GM12878 (cell line): ENCODE measurements around the gene EDNRA. TPM values are rescaled to one million over a fixed set of nuclear protein-coding genes. Genes with fewer than 3 reads are reported as not detected.

ENCODE experiments used
- ATAC-seq: fragments of 200-7000 bp; cut with Tn5 transposase; 3 replicates; pipeline ENCODE4 v1.9.1; 2020; ENCODE audit warnings: mild to moderate bottlenecking, moderate library complexity
- BruUV-seq: library from RNA; stranded (reverse); fragments of 400-500 nt; replicated peaks from 2 replicates; lab custom pipeline; 2021; lab: Mats Ljungman, UMichigan
- CTCF ChIA-PET: fragments of 300-600 bp; sonication (Branson Sonifier 250); formaldehyde crosslinking; extraction: SDS; loops from one replicate; lab custom pipeline; 2021; ENCODE audit warnings: inconsistent platforms; lab: Yijun Ruan, JAX
- POLR2A ChIA-PET: fragments of 350-600 bp; formaldehyde crosslinking; extraction: SDS; loops from one replicate; lab custom pipeline; 2021; ENCODE audit warnings: inconsistent platforms; lab: Charles Lee
- RAD21 ChIA-PET: fragments of 300-600 bp; sonication (Branson Sonifier 250); formaldehyde crosslinking; loops from one replicate; lab custom pipeline; 2023; ENCODE audit warnings: antibody characterized with exemption; ENCODE audit not compliant: unreplicated experiment; lab: Charles Lee
- SMC1A ChIA-PET: fragments of 300-600 bp; sonication (Branson Sonifier 250); formaldehyde crosslinking; loops from one replicate; lab custom pipeline; 2023; ENCODE audit not compliant: unreplicated experiment, uncharacterized antibody; lab: Charles Lee
- DNase-seq: peaks from one replicate; pipeline ENCODE4 v3.0.0-alpha.2; 2011; ENCODE audit warnings: low read depth, low spot score
- FAIRE-seq: peaks from 3 replicates; lab custom pipeline; 2011; peaks lifted over from hg19 to GRCh38; lab: Jason Lieb, UNC
- H2AFZ ChIP-seq: 2 replicates; pipeline ENCODE4 v1.6.0; 2011; ENCODE audit warnings: low read depth, low read length, control low read depth; ENCODE audit not compliant: control insufficient read depth
- H3K27ac ChIP-seq: 2 replicates; pipeline ENCODE4 v1.5.1; 2011; ENCODE audit warnings: control low read depth; ENCODE audit not compliant: control insufficient read depth, insufficient read depth
- H3K27me3 ChIP-seq, 2 experiments: replicated peaks in 1 of 2; 2 replicates each; pipeline versions ENCODE4 v1.6.0 to v1.6.1; 2011; ENCODE audit warnings: low read length in 1 of 2; ENCODE audit not compliant: control insufficient read depth in 2 of 2, insufficient read depth in 2 of 2
- H3K36me3 ChIP-seq, 2 experiments: 2 replicates each; pipeline ENCODE4 v1.5.1; 2011; ENCODE audit warnings: low read length in 1 of 2; ENCODE audit not compliant: control insufficient read depth in 2 of 2, insufficient read depth in 2 of 2
- H3K4me1 ChIP-seq: 2 replicates; pipeline ENCODE4 v1.6.1; 2011; ENCODE audit warnings: mild to moderate bottlenecking, low read length, moderate library complexity, mixed read lengths; ENCODE audit not compliant: control insufficient read depth, insufficient read depth
- H3K4me2 ChIP-seq: 2 replicates; pipeline ENCODE4 v1.6.0; 2011; ENCODE audit warnings: control low read depth; ENCODE audit not compliant: control insufficient read depth, insufficient read depth
- H3K4me3 ChIP-seq: fragments of 200-600 bp; sonication (generic); 2 replicates; pipeline ENCODE4 v1.5.1; 2016
- H3K79me2 ChIP-seq: 2 replicates; pipeline ENCODE4 v1.6.0; 2011; ENCODE audit warnings: low read length; ENCODE audit not compliant: control insufficient read depth, insufficient read depth
- H3K9ac ChIP-seq: 2 replicates; pipeline ENCODE4 v1.8.0; 2011; ENCODE audit warnings: low read length, control low read depth, mixed read lengths; ENCODE audit not compliant: control insufficient read depth, insufficient read depth
- H3K9me3 ChIP-seq: replicated peaks from 3 replicates; pipeline ENCODE4 v1.5.1; 2011; ENCODE audit warnings: mild to moderate bottlenecking, low read length; ENCODE audit not compliant: control insufficient read depth, insufficient read depth
- H4K20me1 ChIP-seq: 2 replicates; pipeline ENCODE4 v1.6.0; 2011; ENCODE audit not compliant: control insufficient read depth, insufficient read depth
- BRCA1 ChIP-seq: IDR thresholded peaks from 2 replicates; pipeline ENCODE4 v1.6.1; 2011; ENCODE audit warnings: low read depth, low read length, improper control_type of control experiment
- DPF2 ChIP-seq: fragments of 450-650 bp; IDR thresholded peaks from 2 replicates; pipeline ENCODE4 v1.6.1; 2017; ENCODE audit warnings: mild to moderate bottlenecking
- ETV6 ChIP-seq, 2 experiments: fragments of 450-650 bp in 1 of 2; IDR thresholded peaks in 1 of 2; conservative IDR thresholded peaks in 1 of 2; 2 replicates each; pipeline ENCODE4 v1.6.1; 2014; ENCODE audit warnings: antibody characterized with exemption in 1 of 2, borderline replicate concordance in 1 of 2, low read depth in 1 of 2, mild to moderate bottlenecking in 1 of 2, moderate library complexity in 1 of 2
- IRF4 ChIP-seq: IDR thresholded peaks from 2 replicates; pipeline ENCODE4 v1.6.1; 2011; ENCODE audit warnings: low read depth, low read length
- MYB ChIP-seq: fragments of 150-350 bp; IDR thresholded peaks from 2 replicates; pipeline ENCODE4 v1.6.1; 2014; ENCODE audit warnings: mild to moderate bottlenecking, low read depth, low read length, borderline replicate concordance
- MYC ChIP-seq: IDR thresholded peaks from 2 replicates; pipeline ENCODE4 v1.6.1; 2011; ENCODE audit warnings: mild to moderate bottlenecking, low read length, moderate library complexity, inconsistent platforms; ENCODE audit not compliant: insufficient read depth, insufficient replicate concordance, insufficient read length, severe bottlenecking
- NFYA ChIP-seq: IDR thresholded peaks from 2 replicates; pipeline ENCODE4 v1.6.1; 2011; ENCODE audit warnings: low read depth, mild to moderate bottlenecking, low read length, improper control_type of control experiment, borderline replicate concordance
- SMAD1 ChIP-seq: fragments of 450-650 bp; IDR thresholded peaks from 2 replicates; pipeline ENCODE4 v1.6.1; 2018; ENCODE audit warnings: mild to moderate bottlenecking, low read depth; ENCODE audit not compliant: partially characterized antibody
- SP1 ChIP-seq: IDR thresholded peaks from one replicate; pipeline ENCODE4 v1.6.1; 2011; ENCODE audit warnings: low read depth, low read length
- SRF ChIP-seq, 2 experiments: IDR thresholded peaks; 2 replicates each; pipeline ENCODE4 v1.6.1; 2011; ENCODE audit warnings: low read depth in 2 of 2, low read length in 2 of 2, mild to moderate bottlenecking in 1 of 2, moderate library complexity in 1 of 2
- TAF1 ChIP-seq: IDR thresholded peaks from 2 replicates; pipeline ENCODE4 v1.6.1; 2011; ENCODE audit warnings: mild to moderate bottlenecking, low read depth, low read length, borderline replicate concordance
- TBL1XR1 ChIP-seq: IDR thresholded peaks from 2 replicates; pipeline ENCODE4 v1.6.1; 2012; ENCODE audit warnings: low read depth, low read length, improper control_type of control experiment
- TCF12 ChIP-seq: IDR thresholded peaks from 2 replicates; pipeline ENCODE4 v1.6.1; 2011; ENCODE audit warnings: low read depth, mild to moderate bottlenecking, low read length
- YY1 ChIP-seq: IDR thresholded peaks from 2 replicates; pipeline ENCODE4 v1.6.1; 2011; ENCODE audit warnings: low read depth, mild to moderate bottlenecking, low read length
- ZNF207 ChIP-seq: fragments of 450-650 bp; IDR thresholded peaks from 2 replicates; pipeline ENCODE4 v1.6.1; 2014; ENCODE audit warnings: antibody characterized with exemption, mild to moderate bottlenecking, borderline replicate concordance
- ZNF217 ChIP-seq: fragments of 450-650 bp; IDR thresholded peaks from 2 replicates; pipeline ENCODE4 v1.6.1; 2017; ENCODE audit warnings: antibody characterized with exemption, mild to moderate bottlenecking
- ZNF24 ChIP-seq: fragments of 450-650 bp; IDR thresholded peaks from 2 replicates; pipeline ENCODE4 v1.6.1; 2017; ENCODE audit warnings: antibody characterized with exemption, mild to moderate bottlenecking
- ZNF384 ChIP-seq: IDR thresholded peaks from 2 replicates; pipeline ENCODE4 v1.6.1; 2012; ENCODE audit warnings: low read depth, mild to moderate bottlenecking, low read length, improper control_type of control experiment, borderline replicate concordance
- WGBS: methylation state at CpG from one replicate; pipeline ENCODE4 v1.1.6; 2016; ENCODE audit warnings: low lambda C conversion rate; ENCODE audit not compliant: insufficient replicate concordance, insufficient coverage; ENCODE audit errors: missing lambda C conversion rate; 5-methylcytosine and 5-hydroxymethylcytosine counted together
- in situ Hi-C: fragments of 300-500 bp; cut with MboI; formaldehyde crosslinking; loops from 9 replicates; pipeline ENCODE4 v1.14.3; 2018; ENCODE audit warnings: mixed read lengths
- intact Hi-C: fragments of 100-400 bp; cut with micrococcal nuclease; formaldehyde crosslinking; loops from one replicate; pipeline ENCODE4 v1.14.2; 2022; ENCODE audit not compliant: unreplicated experiment
- polyA plus RNA-seq, 11 experiments: library from polyadenylated mRNA; depleted of rRNA in 4 of 11; unstranded in 6 of 11; stranded (reverse) in 5 of 11; fragments of >200 nt; fragmentation: Nextera tagmentation in 4 of 11; fragmentation: Illumina TruSeq in 1 of 11; extraction: Ambion mirVana in 4 of 11; extraction: Trizol in 1 of 11; gene quantifications; 1 replicate in 1 of 11; 2 replicates in 10 of 11; pipeline versions ENCODE4 v1.2.1 to v1.2.3, GENCODE V29; 2011 to 2016; ENCODE audit warnings: inconsistent platforms in 2 of 11, missing spikeins in 2 of 11, low read depth in 1 of 11
- total RNA-seq, 4 experiments: library from RNA; depleted of rRNA in 3 of 4; stranded (reverse); fragments of >200 nt in 3 of 4; fragmentation: Illumina TruSeq in 1 of 4; extraction: Trizol in 1 of 4; gene quantifications; 2 replicates each; pipeline versions ENCODE4 v1.2.1 to v1.2.3, GENCODE V29; 2013 to 2021
- TF ChIP-seq, protein P1 (sequence below): IDR thresholded peaks from 2 replicates; pipeline ENCODE4 v1.6.1; 2012; ENCODE audit warnings: low read length, inconsistent platforms

Gene EDNRA
- total and polyA plus RNA-seq, 10 of the 15 experiments (the other 5 are each of a cell fraction or from before 2014, with no cell fraction given): 0.01 to 0.32 (median 0.13) TPM

DNA sequence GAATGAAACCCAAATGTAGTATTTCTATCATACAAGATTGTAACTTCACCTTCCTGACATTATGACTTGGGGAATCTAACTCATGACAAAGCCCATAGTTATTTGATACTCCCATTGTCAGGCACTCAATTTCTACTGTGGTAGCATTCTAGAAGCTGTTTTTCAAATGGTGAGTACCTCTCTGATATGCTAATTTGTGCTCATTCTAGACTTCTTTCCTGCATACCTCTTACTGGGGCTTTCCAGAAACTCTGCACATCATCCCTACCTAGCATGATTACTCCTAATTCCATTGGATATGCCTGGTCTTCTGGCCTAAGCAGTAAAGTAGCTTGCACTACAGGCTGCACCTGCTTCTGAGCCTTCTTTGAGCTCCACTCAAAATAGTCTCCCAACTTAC, 85.9 kb downstream of the EDNRA start:
- intact Hi-C loops: no loop called here
- H3K27ac ChIP-seq: no peak overlapping the region
- in situ Hi-C loops: no loop called here
- ChIA-PET RAD21 (no interaction called here), CTCF (no interaction called here), POLR2A (no interaction called here), SMC1A (no interaction called here)
- H2AFZ ChIP-seq: no peak overlapping the region
- no peaks in the 10 kb centered on the region for H3K27me3 ChIP-seq
- TF ChIP-seq ETV6 (conservative IDR thresholded peaks at IDR 0.05 in 1 of 2, IDR thresholded peaks at IDR 0.05 in 1 of 2; ENCODE audit: borderline replicate concordance in 1 of 2, low read depth in 1 of 2) (no peak), SP1 (no peak), NFYA (no peak), ZNF24 (no peak), TAF1 (no peak), TCF12 (no peak), ZNF384 (no peak)
- no peak overlapping the region for H3K4me2 ChIP-seq
- BruUV-seq: no TSS peak
- H3K36me3 ChIP-seq: no peaks in the 10 kb centered on the region
- H3K79me2 ChIP-seq: no peaks in the 10 kb centered on the region
- no peak overlapping the region for H3K9ac ChIP-seq
- ATAC-seq: no peak
- H3K4me3 ChIP-seq: no peak overlapping the region
- no peaks in the 10 kb centered on the region for H4K20me1 ChIP-seq
- no peak for DNase-seq
- no peaks in the 10 kb centered on the region for H3K4me1 ChIP-seq
- FAIRE-seq: no peak
- H3K9me3 ChIP-seq: no peaks in the 10 kb centered on the region; the same call in 2 of the 3 replicates

DNA sequence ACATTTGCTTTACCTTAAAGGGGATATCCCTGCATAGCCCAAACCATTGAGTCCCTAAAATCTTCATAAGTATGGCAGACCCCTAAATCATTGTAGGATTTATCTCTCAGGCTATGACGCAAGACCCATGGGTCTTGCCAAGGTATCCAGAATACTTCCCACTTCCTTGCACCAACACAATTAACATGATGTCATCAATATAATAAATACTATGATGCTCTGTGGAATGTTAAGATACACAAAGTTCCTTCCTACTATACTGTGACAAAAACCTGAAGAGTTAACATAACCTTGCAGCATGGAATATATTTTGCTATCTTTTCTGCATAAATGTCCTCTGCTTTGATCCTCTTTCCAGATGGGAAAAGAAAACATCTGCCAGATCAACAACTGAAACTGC, 86.4 kb downstream of the EDNRA start:
- DNase-seq (no peak), ATAC-seq (no peak), FAIRE-seq (no peak)
- RAD21 ChIA-PET: no interaction called here
- in situ Hi-C loops (no loop called here), intact Hi-C loops (no loop called here)
- CTCF ChIA-PET: no interaction called here
- SMC1A ChIA-PET: no interaction called here
- Histone ChIP-seq H3K27me3 (no peaks in the 10 kb centered on the region), H3K36me3 (no peaks in the 10 kb centered on the region), H3K4me2 (no peak overlapping the region), H2AFZ (no peak overlapping the region), H3K4me3 (no peak overlapping the region), H3K9me3 (no peaks in the 10 kb centered on the region; the same call in 2 of the 3 replicates), H3K9ac (no peak overlapping the region), H3K79me2 (no peaks in the 10 kb centered on the region), H4K20me1 (no peaks in the 10 kb centered on the region), H3K4me1 (no peaks in the 10 kb centered on the region), H3K27ac (no peak overlapping the region)
- TF ChIP-seq SMAD1: no peak
- TF ChIP-seq DPF2: no peak
- TF ChIP-seq TAF1: no peak
- no peak for TF ChIP-seq TBL1XR1
- TF ChIP-seq ETV6 (conservative IDR thresholded peaks at IDR 0.05 in 1 of 2, IDR thresholded peaks at IDR 0.05 in 1 of 2; ENCODE audit: borderline replicate concordance in 1 of 2, low read depth in 1 of 2): no peak
- no peak for TF ChIP-seq IRF4
- TF ChIP-seq SP1: no peak
- TF ChIP-seq MYB: no peak
- no peak for TF ChIP-seq ZNF217
- no peak for TF ChIP-seq SRF (IDR thresholded peaks at IDR 0.05; ENCODE audit: low read depth in 2 of 2, low read length in 2 of 2)
- no peak for TF ChIP-seq YY1
- no peak for TF ChIP-seq ZNF207
- no peak for TF ChIP-seq BRCA1
- TF ChIP-seq, protein P1, sequence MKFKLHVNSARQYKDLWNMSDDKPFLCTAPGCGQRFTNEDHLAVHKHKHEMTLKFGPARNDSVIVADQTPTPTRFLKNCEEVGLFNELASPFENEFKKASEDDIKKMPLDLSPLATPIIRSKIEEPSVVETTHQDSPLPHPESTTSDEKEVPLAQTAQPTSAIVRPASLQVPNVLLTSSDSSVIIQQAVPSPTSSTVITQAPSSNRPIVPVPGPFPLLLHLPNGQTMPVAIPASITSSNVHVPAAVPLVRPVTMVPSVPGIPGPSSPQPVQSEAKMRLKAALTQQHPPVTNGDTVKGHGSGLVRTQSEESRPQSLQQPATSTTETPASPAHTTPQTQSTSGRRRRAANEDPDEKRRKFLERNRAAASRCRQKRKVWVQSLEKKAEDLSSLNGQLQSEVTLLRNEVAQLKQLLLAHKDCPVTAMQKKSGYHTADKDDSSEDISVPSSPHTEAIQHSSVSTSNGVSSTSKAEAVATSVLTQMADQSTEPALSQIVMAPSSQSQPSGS: no peak
- TF ChIP-seq MYC: no peak
- POLR2A ChIA-PET: no interaction called here
- 44% methylated on average over 1 of the region's 1 CpG for WGBS
- no TSS peak for BruUV-seq
